Measurements from ENCODE around the gene ZEB1. TPM values are rescaled to one million over a fixed set of nuclear protein-coding genes. Genes with fewer than 3 reads are reported as not detected.

The ZEB1 gene
- total RNA-seq, 2 experiments from 2014 or later = 36.1 to 46.2 TPM

GRCh38 chr10:31509989-31510388 lies 191.0 kb downstream of the ZEB1 start:
- CTCF ChIA-PET = no interaction called here
- POLR2A ChIA-PET = no interaction called here
- Mint-ChIP-seq H3K4me1 (peaks cover 9% of the 10 kb centered on the region), H3K36me3 (ENCODE audit: low read depth) (peaks cover 55% of the 10 kb centered on the region), H3K9me3 (peaks cover 24% of the 10 kb centered on the region), H3K27me3 (no peaks in the 10 kb centered on the region), H3K27ac (no peak overlapping the region), H3K4me3 (no peak overlapping the region)
- DNase-seq = no peak

DNA sequence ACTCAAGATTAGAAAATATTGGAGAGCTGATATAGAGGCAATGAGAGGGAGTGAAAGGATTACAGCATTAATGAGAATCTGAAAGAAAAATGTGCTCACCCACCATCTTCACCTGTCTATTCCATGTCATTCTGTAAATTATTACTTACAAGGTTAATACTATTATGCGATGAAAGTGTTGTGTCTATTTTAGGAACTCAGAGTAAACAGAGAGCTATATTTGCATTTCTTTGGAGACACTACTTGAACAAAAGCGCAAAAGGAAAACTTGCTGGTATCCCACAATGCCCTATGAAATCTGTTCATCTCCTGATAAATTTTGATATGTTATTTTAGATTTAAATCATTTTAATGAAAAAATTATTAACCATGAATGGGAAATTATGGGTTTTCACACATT lies 196.1 kb downstream of the ZEB1 start:
- no peaks in the 10 kb centered on the region for H3K9me3 Mint-ChIP-seq
- peaks cover 27% of the 10 kb centered on the region for H3K36me3 Mint-ChIP-seq (ENCODE audit: low read depth)
- CTCF ChIA-PET = interaction anchor here (1.0 to 1.5 kb wide), 2 partner anchors 9 to 1145 kb away, joined by 3 to 6 read pairs; no protein-coding TSS in a partner anchor
- POLR2A ChIA-PET = interaction anchor here (0.7 kb wide), 1 partner anchor 192 kb away, joined by 3 read pairs; no protein-coding TSS in a partner anchor
- H3K4me1 Mint-ChIP-seq = peaks cover under 1% of the 10 kb centered on the region
- H3K27me3 Mint-ChIP-seq = no peaks in the 10 kb centered on the region
- no peak overlapping the region for H3K27ac Mint-ChIP-seq
- no peak for DNase-seq
- no peak overlapping the region for H3K4me3 Mint-ChIP-seq

DNA sequence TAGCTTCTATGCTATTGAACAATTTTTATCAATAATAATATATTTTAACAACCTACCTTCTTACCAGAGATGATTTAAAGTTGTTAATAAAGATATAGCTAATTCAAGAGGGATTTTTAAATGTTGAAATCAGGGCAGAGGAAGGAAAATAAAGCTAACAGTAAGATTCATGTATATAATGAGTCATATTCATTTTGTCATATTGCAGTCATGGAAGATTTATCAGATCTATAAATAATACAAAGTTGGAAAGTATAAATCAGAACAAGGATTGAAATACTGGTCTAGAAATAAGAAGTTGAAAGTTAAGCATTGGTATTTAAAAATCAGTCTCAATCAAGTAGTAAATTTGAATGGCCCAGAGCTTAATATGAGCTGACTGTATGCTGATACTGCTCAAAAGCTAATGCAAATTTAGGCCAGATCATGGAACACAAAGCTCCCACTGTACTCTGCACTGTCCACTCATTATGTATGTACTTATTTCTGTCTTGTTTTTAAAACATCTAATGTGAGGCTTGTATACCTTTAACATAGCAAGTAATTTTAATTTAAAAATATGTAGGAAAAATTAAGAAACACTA lies 196.9 kb downstream of the ZEB1 start:
- H3K4me1 Mint-ChIP-seq = no peaks in the 10 kb centered on the region

GRCh38 chr10:31520986-31521831 lies 202.2 kb downstream of the ZEB1 start:
- Mint-ChIP-seq H3K27me3 (no peaks in the 10 kb centered on the region), H3K36me3 (ENCODE audit: low read depth) (peaks cover 45% of the 10 kb centered on the region), H3K9me3 (no peaks in the 10 kb centered on the region), H3K4me3 (no peak overlapping the region), H3K27ac (no peak overlapping the region), H3K4me1 (no peaks in the 10 kb centered on the region)
- no peak for DNase-seq
- POLR2A ChIA-PET = no interaction called here
- CTCF ChIA-PET = no interaction called here

More for the DNA sequence above, 196.9 kb downstream of the ZEB1 start:
- Mint-ChIP-seq H3K9me3 (no peaks in the 10 kb centered on the region), H3K27me3 (no peaks in the 10 kb centered on the region), H3K4me3 (no peak overlapping the region), H3K27ac (no peak overlapping the region), H3K36me3 (ENCODE audit: low read depth) (peaks cover 31% of the 10 kb centered on the region)
- ChIA-PET POLR2A (no interaction called here), CTCF (interaction anchor here (1.0 to 1.5 kb wide), 2 partner anchors 9 to 1145 kb away, joined by 3 to 6 read pairs; no protein-coding TSS in a partner anchor)
- DNase-seq = no peak

GRCh38 chr10:31522820-31523219 lies 203.8 kb downstream of the ZEB1 start:
- H3K9me3 Mint-ChIP-seq = no peaks in the 10 kb centered on the region
- H3K27me3 Mint-ChIP-seq = no peaks in the 10 kb centered on the region
- no peak for DNase-seq
- ChIA-PET CTCF (no interaction called here), POLR2A (no interaction called here)
- no peak overlapping the region for H3K27ac Mint-ChIP-seq
- no peak overlapping the region for H3K4me3 Mint-ChIP-seq
- H3K4me1 Mint-ChIP-seq = no peaks in the 10 kb centered on the region
- H3K36me3 Mint-ChIP-seq (ENCODE audit: low read depth) = peaks cover 51% of the 10 kb centered on the region

DNA sequence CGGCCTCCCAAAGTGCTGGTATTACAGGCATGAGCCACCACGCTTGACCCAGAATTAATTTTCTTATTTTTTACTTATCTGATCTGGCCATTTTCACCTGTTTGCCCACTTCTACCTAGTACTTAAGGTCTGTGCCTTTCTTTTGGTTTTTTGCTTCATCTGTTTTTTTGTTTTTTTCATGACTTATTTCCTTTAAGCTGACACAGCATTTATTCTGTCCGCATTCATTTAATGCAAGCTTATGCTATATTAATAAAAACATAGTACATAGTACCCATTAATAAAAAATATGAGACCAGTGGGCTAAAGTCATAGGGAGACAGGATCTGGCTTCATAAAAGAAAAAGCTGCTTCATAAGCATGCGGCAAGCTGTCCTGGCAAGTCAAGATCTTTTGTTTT lies 205.4 kb downstream of the ZEB1 start:
- Mint-ChIP-seq H3K9me3 (no peaks in the 10 kb centered on the region), H3K36me3 (ENCODE audit: low read depth) (peaks cover 47% of the 10 kb centered on the region), H3K27me3 (no peaks in the 10 kb centered on the region), H3K27ac (no peak overlapping the region), H3K4me3 (no peak overlapping the region), H3K4me1 (no peaks in the 10 kb centered on the region)
- ChIA-PET POLR2A (no interaction called here), CTCF (interaction anchor here (1.9 kb wide), 1 partner anchor 9 kb away, joined by 6 read pairs; no protein-coding TSS in a partner anchor)
- no peak for DNase-seq

DNA sequence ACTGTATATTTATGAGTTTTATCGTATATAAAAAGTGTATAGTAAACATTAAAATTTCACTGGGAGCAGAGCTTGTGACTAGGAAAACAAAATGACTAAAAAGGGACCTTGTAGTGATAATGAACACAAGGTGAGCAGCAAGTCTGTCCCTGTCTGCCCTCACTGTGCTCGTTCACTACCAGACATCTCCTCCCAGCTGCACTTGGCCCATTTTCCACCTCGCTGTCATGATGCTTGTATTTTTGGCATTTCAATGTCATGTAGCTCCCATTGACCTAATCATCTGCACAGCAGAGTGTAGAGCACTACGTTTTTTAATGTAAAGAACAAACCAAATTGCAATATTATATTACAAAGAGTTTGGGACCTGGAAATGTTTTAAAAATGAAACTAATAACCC lies 207.2 kb downstream of the ZEB1 start:
- Mint-ChIP-seq H3K36me3 (ENCODE audit: low read depth) (peaks cover 34% of the 10 kb centered on the region), H3K4me3 (no peak overlapping the region)
- POLR2A ChIA-PET = no interaction called here

GRCh38 chr10:31526681-31527080 lies 207.7 kb downstream of the ZEB1 start:
- Mint-ChIP-seq H3K27me3 (no peaks in the 10 kb centered on the region), H3K36me3 (ENCODE audit: low read depth) (peaks cover 29% of the 10 kb centered on the region), H3K9me3 (no peaks in the 10 kb centered on the region), H3K4me3 (no peak overlapping the region), H3K4me1 (no peaks in the 10 kb centered on the region), H3K27ac (no peak overlapping the region)
- no peak for DNase-seq
- POLR2A ChIA-PET = no interaction called here
- CTCF ChIA-PET = no interaction called here

More for the DNA sequence above, 207.2 kb downstream of the ZEB1 start:
- DNase-seq = no peak
- H3K27ac Mint-ChIP-seq = no peak overlapping the region
- CTCF ChIA-PET = no interaction called here
- no peaks in the 10 kb centered on the region for H3K9me3 Mint-ChIP-seq
- H3K27me3 Mint-ChIP-seq = no peaks in the 10 kb centered on the region
- H3K4me1 Mint-ChIP-seq = no peaks in the 10 kb centered on the region

DNA sequence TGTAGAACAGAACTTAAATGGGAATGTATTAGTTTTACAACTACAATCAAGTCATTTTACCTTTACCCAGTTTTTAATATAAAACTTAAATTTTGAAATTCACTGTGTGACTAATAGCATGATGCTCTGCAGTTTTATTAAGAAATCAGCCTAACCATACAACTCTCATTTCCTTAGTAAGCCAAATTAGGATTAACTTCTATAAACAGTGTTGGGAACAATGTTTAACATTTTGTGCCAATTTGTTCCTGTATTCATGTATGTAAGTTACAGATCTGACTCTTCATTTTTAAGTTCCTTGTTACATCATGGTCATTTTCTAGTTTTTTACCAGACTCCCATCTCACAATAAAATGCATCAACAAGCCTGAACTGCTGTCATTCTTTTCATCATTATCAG lies 209.8 kb downstream of the ZEB1 start:
- H3K9me3 Mint-ChIP-seq = peaks cover 2% of the 10 kb centered on the region
- H3K4me3 Mint-ChIP-seq = no peak overlapping the region
- peaks cover 22% of the 10 kb centered on the region for H3K36me3 Mint-ChIP-seq (ENCODE audit: low read depth)
- H3K27me3 Mint-ChIP-seq = peaks cover 7% of the 10 kb centered on the region
- ChIA-PET POLR2A (no interaction called here), CTCF (no interaction called here)
- H3K4me1 Mint-ChIP-seq = no peaks in the 10 kb centered on the region
- no peak overlapping the region for H3K27ac Mint-ChIP-seq
- no peak for DNase-seq

- Mint-ChIP-seq H3K27me3 (peaks cover 30% of the 10 kb centered on the region), H3K4me1 (no peaks in the 10 kb centered on the region), H3K36me3 (ENCODE audit: low read depth) (no peaks in the 10 kb centered on the region), H3K27ac (no peak overlapping the region), H3K4me3 (no peak overlapping the region), H3K9me3 (peaks cover 4% of the 10 kb centered on the region)
- ChIA-PET POLR2A (no interaction called here), CTCF (interaction anchor here (0.6 to 0.7 kb wide), 2 partner anchors 286 to 1253 kb away, joined by 3 to 4 read pairs; no protein-coding TSS in a partner anchor)
- DNase-seq = no peak
Observed at GRCh38 chr10:31536302-31536701, 217.3 kb downstream of the ZEB1 start.

DNA sequence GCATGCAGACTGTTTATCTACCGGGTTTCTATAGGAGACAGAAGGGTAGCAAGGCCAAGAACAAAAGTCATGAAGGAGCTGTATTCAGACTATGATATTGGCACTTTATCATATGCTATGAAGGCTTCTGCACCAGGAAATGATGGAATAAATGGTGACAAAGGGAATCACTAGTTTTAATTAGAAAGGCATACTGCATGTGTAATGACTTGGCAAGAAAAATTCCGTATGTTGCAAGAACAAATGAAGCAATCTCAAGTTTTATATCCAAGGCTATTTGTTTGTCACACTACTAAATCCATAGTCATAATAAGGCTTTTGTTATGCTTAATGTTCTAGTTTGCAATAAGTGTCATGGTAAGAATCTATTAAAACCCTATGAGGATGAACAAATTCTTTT lies 230.9 kb downstream of the ZEB1 start:
- H3K4me1 Mint-ChIP-seq = no peaks in the 10 kb centered on the region
- H3K9me3 Mint-ChIP-seq = peaks cover 7% of the 10 kb centered on the region
- POLR2A ChIA-PET = no interaction called here
- DNase-seq = no peak
- H3K4me3 Mint-ChIP-seq = no peak overlapping the region
- CTCF ChIA-PET = interaction anchor here (0.6 kb wide), 1 partner anchor 1614 kb away, joined by 3 read pairs; no protein-coding TSS in a partner anchor
- no peaks in the 10 kb centered on the region for H3K27me3 Mint-ChIP-seq
- H3K27ac Mint-ChIP-seq = no peak overlapping the region
- H3K36me3 Mint-ChIP-seq (ENCODE audit: low read depth) = no peaks in the 10 kb centered on the region

DNA sequence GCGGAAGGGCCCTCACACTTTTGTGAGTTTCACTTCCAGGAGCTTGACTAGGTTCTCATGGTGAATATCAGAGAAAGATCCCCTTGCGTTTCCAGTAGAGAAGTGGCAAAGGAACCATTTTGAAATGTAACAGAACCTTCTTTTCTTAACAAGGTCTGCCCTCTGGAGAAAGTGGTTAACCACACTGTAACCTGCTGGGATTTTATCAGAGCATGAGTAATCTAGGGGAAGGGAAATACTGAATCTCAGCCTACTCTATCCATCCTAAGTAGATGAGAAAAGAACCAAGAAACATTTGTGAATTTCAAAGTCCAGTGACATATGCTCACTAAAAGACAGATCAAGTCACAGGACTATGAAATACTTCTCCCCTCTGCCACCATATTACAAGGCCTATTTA lies 235.5 kb downstream of the ZEB1 start:
- POLR2A ChIA-PET = no interaction called here

DNA sequence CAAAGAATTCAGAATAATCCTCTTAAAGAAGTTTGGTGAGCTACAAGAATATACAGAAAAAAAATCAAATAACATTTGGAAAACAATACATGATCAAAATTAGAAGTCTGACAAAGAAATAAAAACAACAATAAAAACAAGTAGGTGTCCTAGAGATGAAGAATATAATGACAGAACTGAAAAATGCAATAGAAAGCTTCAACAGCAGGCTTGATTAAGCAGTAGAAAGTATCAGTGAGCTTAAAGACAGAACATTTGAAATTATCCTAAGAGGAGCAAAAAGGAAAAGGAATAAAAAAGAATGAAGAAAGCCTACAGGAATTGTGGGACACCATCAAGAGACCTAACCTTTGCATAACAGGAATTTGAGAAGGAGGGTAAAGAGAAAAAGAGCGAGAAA lies 238.8 kb downstream of the ZEB1 start:
- peaks cover 13% of the 10 kb centered on the region for H3K27me3 Mint-ChIP-seq
- peaks cover 14% of the 10 kb centered on the region for H3K9me3 Mint-ChIP-seq
- no peak for DNase-seq
- H3K36me3 Mint-ChIP-seq (ENCODE audit: low read depth) = peaks cover 4% of the 10 kb centered on the region
- ChIA-PET CTCF (interaction anchor here (1.2 kb wide), 1 partner anchor 15 kb away, joined by 3 read pairs; no protein-coding TSS in a partner anchor), POLR2A (no interaction called here)
- H3K4me3 Mint-ChIP-seq = no peak overlapping the region
- no peaks in the 10 kb centered on the region for H3K4me1 Mint-ChIP-seq
- H3K27ac Mint-ChIP-seq = no peak overlapping the region

More for the DNA sequence above, 235.5 kb downstream of the ZEB1 start:
- Mint-ChIP-seq H3K9me3 (peaks cover 14% of the 10 kb centered on the region), H3K4me1 (no peaks in the 10 kb centered on the region), H3K27me3 (peaks cover 10% of the 10 kb centered on the region), H3K36me3 (ENCODE audit: low read depth) (peaks cover 4% of the 10 kb centered on the region), H3K27ac (no peak overlapping the region), H3K4me3 (no peak overlapping the region)
- DNase-seq = no peak
- CTCF ChIA-PET = no interaction called here
